BLaER1 (cell line): ENCODE results near the gene RTP3.

Experiments
- H3K27ac ChIP-seq: shearing (Covaris generic); formaldehyde crosslinking; 2 replicates; pipeline ENCODE4 v1.8.1; 2022
- H3K27me3 ChIP-seq: shearing (Covaris generic); formaldehyde crosslinking; 2 replicates; pipeline ENCODE4 v1.8.1; 2022
- H3K36me3 ChIP-seq: shearing (Covaris generic); formaldehyde crosslinking; 2 replicates; pipeline ENCODE4 v1.8.1; 2022
- H3K4me1 ChIP-seq: shearing (Covaris generic); formaldehyde crosslinking; 2 replicates; pipeline ENCODE4 v1.8.1; 2022
- H3K4me2 ChIP-seq: shearing (Covaris generic); formaldehyde crosslinking; 2 replicates; pipeline ENCODE4 v1.8.1; 2022
- H3K4me3 ChIP-seq: shearing (Covaris generic); formaldehyde crosslinking; 2 replicates; pipeline ENCODE4 v1.8.1; 2022
- H3K9ac ChIP-seq: shearing (Covaris generic); formaldehyde crosslinking; 2 replicates; pipeline ENCODE4 v1.8.1; 2022
- H3K9me3 ChIP-seq: shearing (Covaris generic); formaldehyde crosslinking; 2 replicates; pipeline ENCODE4 v1.8.1; 2022
- H4K20me1 ChIP-seq: shearing (Covaris generic); formaldehyde crosslinking; 2 replicates; pipeline ENCODE4 v1.8.1; 2022
- Cebpa-rat ChIP-seq: shearing (Covaris generic); IDR thresholded peaks from 2 replicates; pipeline ENCODE4 v1.8.1; 2022

Gene RTP3

DNA sequence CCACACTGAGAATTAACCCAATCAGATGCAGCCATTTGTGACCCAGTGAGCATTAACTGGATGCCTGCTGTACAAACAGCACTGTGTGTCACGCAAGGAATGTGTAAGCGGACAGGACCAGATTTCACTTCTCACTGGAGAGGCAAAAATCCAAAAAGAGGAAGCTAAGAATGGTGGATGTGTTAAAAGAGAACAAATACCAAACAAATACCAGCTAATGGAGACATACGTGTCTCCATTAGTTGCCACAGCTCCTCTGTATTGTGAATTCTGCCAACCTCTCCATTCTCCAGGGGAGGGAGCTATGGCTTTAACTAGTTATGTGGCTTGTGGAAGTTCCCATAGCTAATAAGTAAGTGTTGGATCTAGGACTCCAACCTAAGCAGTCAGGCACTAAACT is 35.7 kb upstream of the RTP3 start:
- Histone ChIP-seq H3K4me1 (peaks cover 21% of the 10 kb centered on the region), H3K36me3 (no peaks in the 10 kb centered on the region), H3K27ac (no peak overlapping the region), H3K9me3 (no peaks in the 10 kb centered on the region; the same call in 1 of the 2 replicates), H3K4me3 (no peak overlapping the region), H4K20me1 (no peaks in the 10 kb centered on the region), H3K4me2 (no peak overlapping the region), H3K27me3 (peaks cover 28% of the 10 kb centered on the region), H3K9ac (no peak overlapping the region)
- TF ChIP-seq Cebpa-rat: no peak

DNA sequence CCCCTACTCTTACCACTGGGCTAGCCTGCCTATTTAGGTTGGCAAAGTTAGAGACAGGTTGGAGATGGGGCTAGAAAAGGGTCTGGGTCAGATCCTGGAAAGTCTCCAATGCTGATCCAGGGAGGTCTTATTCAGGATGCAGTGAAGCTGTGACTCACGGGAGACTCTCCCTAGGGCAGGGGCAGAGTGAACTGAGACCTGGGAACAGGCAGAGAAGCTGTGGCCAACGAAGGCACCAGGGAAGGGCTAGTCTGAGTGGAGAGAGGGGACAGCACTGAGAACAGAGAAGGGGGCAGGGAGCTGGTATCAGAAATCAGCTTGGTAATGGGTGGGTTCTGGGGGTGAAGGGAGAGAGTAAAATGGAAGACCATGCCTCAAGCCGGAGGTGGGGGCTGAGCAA is 35.3 kb upstream of the RTP3 start:
- Histone ChIP-seq H3K4me3 (no peak overlapping the region), H4K20me1 (no peaks in the 10 kb centered on the region), H3K4me1 (peaks cover 21% of the 10 kb centered on the region), H3K36me3 (no peaks in the 10 kb centered on the region), H3K9ac (no peak overlapping the region), H3K9me3 (no peaks in the 10 kb centered on the region; the same call in 1 of the 2 replicates), H3K4me2 (no peak overlapping the region), H3K27me3 (peaks cover 28% of the 10 kb centered on the region), H3K27ac (no peak overlapping the region)
- no peak for TF ChIP-seq Cebpa-rat

DNA sequence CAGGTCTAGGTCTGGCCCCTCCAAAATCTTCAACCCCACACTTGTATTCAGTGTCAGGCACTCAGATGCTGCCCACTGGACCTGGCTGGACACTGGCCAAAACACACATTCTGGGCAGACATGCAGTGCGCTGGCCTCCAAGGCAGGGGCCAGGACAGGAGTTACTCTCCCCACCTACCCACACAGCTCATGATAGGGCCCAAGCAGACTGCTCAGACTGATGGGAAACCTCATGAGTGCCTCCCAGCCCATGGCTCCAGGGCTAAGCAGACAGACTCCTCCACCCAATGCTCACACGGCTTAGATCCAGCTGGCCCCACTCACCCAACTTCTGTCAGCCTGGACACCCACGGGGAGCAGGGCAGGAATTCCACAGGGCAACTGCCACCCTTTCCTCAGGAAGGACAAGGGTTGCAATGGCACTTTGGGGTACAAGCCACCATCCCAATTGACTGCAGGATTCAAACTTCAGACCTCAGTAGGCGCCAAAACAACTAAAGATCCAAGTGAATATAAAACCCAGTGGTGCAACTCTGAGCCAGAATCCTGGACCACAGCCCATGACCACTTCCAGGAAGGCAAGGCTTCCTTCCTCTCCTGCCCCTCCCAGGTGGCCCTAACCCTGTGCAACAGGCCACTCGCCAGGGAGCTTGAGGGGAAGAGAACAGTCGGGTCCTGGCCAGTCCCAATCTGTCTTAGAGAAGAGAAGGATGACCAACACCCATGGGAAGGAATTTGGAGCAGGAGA is 34.5 kb upstream of the RTP3 start:
- Histone ChIP-seq H4K20me1 (no peaks in the 10 kb centered on the region), H3K36me3 (no peaks in the 10 kb centered on the region), H3K27ac (no peak overlapping the region), H3K4me1 (peaks cover 21% of the 10 kb centered on the region), H3K4me3 (no peak overlapping the region), H3K27me3 (peaks cover 28% of the 10 kb centered on the region), H3K4me2 (peak overlapping the region; percentile 56), H3K9me3 (no peaks in the 10 kb centered on the region; the same call in 1 of the 2 replicates), H3K9ac (no peak overlapping the region)
- no peak for TF ChIP-seq Cebpa-rat

GRCh38 chr3:46463868-46464241 is 33.9 kb upstream of the RTP3 start:
- H3K9ac ChIP-seq: no peak overlapping the region
- H3K27ac ChIP-seq: no peak overlapping the region
- peaks cover 21% of the 10 kb centered on the region for H3K4me1 ChIP-seq
- no peaks in the 10 kb centered on the region; the same call in 1 of the 2 replicates for H3K9me3 ChIP-seq
- no peaks in the 10 kb centered on the region for H4K20me1 ChIP-seq
- H3K4me3 ChIP-seq: no peak overlapping the region
- TF ChIP-seq Cebpa-rat: no peak
- peak overlapping the region; percentile 56 for H3K4me2 ChIP-seq
- no peaks in the 10 kb centered on the region for H3K36me3 ChIP-seq
- peaks cover 28% of the 10 kb centered on the region for H3K27me3 ChIP-seq

- no peak for TF ChIP-seq Cebpa-rat
- H4K20me1 ChIP-seq: no peaks in the 10 kb centered on the region
- H3K4me2 ChIP-seq: peak within 1 kb of the TSS; percentile 56
- no peaks in the 10 kb centered on the region for H3K36me3 ChIP-seq
- peaks cover 28% of the 10 kb centered on the region for H3K27me3 ChIP-seq
- H3K27ac ChIP-seq: no peak within 1 kb of the TSS
- no peaks in the 10 kb centered on the region; the same call in 1 of the 2 replicates for H3K9me3 ChIP-seq
- peaks cover 21% of the 10 kb centered on the region for H3K4me1 ChIP-seq
- no peak within 1 kb of the TSS for H3K9ac ChIP-seq
- H3K4me3 ChIP-seq: no peak within 1 kb of the TSS
These were observed 33.2 kb upstream of the RTP3 start, which contains the start of gene LTF for GRCh38 chr3:46464326-46465195. TSS of gene LTF (minus strand) at chr3:46464905. CDS start at chr3:46464867, 38 bp downstream.

DNA sequence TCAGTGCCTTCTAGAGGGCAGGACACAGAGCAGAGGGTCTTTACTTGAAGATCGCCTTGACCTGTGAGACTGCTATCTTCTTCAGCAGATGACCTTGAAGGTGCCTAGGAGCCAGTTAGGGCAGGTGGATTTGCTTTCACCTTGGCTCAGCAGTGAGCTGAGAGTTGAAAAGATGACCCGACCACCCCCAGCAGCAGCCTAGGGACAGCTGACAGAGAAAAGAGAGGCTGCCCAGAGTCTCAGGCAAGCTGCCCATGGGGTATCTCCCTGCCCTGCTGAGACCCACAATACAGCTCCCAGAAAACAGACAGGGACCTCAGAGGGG is 32.6 kb upstream of the RTP3 start:
- Histone ChIP-seq H3K27me3 (peaks cover 28% of the 10 kb centered on the region), H3K27ac (no peak overlapping the region), H4K20me1 (no peaks in the 10 kb centered on the region), H3K9me3 (no peaks in the 10 kb centered on the region; the same call in 1 of the 2 replicates), H3K4me3 (no peak overlapping the region), H3K9ac (no peak overlapping the region), H3K36me3 (no peaks in the 10 kb centered on the region), H3K4me2 (no peak overlapping the region), H3K4me1 (peaks cover 21% of the 10 kb centered on the region)
- TF ChIP-seq Cebpa-rat: no peak

DNA sequence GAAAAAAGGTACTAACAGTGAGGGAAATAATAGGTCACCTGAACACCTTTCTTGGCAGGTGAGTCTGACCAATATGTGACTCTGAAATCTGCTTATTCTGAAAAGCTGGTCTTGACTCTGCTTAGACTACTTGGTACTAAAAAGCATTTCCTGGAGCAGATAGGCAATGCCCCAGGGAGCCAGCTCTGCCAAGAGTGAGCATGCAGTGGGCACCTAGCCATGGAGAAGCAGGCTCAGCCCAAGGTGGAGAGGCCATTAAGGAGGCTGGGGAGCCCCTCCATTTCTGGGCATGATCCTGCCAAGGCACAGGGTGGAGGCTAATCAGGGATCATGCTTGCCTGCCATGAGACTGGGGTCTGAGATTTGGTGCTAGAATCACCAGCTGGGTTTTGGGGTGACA is 31.5 kb upstream of the RTP3 start:
- Histone ChIP-seq H3K4me3 (no peak overlapping the region), H3K4me2 (peak overlapping the region; percentile 27), H3K27ac (no peak overlapping the region), H3K36me3 (no peaks in the 10 kb centered on the region), H3K9me3 (no peaks in the 10 kb centered on the region), H3K9ac (no peak overlapping the region), H4K20me1 (no peaks in the 10 kb centered on the region), H3K4me1 (peaks cover 21% of the 10 kb centered on the region), H3K27me3 (peaks cover 28% of the 10 kb centered on the region)
- no peak for TF ChIP-seq Cebpa-rat

- Histone ChIP-seq H3K4me2 (no peak overlapping the region), H3K36me3 (no peaks in the 10 kb centered on the region), H3K4me1 (peaks cover 21% of the 10 kb centered on the region), H3K4me3 (no peak overlapping the region), H4K20me1 (no peaks in the 10 kb centered on the region), H3K9ac (no peak overlapping the region), H3K9me3 (no peaks in the 10 kb centered on the region), H3K27ac (no peak overlapping the region), H3K27me3 (peaks cover 28% of the 10 kb centered on the region)
- no peak for TF ChIP-seq Cebpa-rat
These were observed 30.8 kb upstream of the RTP3 start for GRCh38 chr3:46466871-46467403.

- Histone ChIP-seq H3K4me2 (no peak overlapping the region), H3K36me3 (no peaks in the 10 kb centered on the region), H3K9ac (no peak overlapping the region), H3K27me3 (peaks cover 28% of the 10 kb centered on the region), H3K4me1 (peaks cover 21% of the 10 kb centered on the region), H4K20me1 (no peaks in the 10 kb centered on the region), H3K9me3 (no peaks in the 10 kb centered on the region), H3K4me3 (no peak overlapping the region), H3K27ac (no peak overlapping the region)
- no peak for TF ChIP-seq Cebpa-rat
These were observed 30.2 kb upstream of the RTP3 start for GRCh38 chr3:46467562-46467961.
